ENCODE results near the gene RHEBL1.

RHEBL1 gene

GRCh38 chr12:49036029-49036428, 33.8 kb downstream of the RHEBL1 start:
- DNase-seq, result no peak

DNA sequence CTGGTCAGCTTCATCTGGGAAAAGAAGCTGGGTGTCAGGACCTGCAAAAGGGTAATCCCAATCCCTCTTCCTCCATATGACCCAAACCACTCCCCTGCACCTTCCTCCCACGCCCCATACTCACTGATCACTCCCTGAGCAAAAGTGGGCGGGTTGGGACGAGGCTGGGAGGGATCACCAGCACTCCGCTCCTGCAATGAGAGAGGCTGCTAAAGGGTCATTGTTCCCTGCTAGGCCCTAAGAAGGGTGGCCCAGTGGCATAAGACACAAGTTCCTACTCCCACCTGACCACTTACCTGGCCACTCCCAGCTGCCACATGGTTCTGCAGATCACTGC, 35.5 kb downstream of the RHEBL1 start:
- no peak for DNase-seq

DNA sequence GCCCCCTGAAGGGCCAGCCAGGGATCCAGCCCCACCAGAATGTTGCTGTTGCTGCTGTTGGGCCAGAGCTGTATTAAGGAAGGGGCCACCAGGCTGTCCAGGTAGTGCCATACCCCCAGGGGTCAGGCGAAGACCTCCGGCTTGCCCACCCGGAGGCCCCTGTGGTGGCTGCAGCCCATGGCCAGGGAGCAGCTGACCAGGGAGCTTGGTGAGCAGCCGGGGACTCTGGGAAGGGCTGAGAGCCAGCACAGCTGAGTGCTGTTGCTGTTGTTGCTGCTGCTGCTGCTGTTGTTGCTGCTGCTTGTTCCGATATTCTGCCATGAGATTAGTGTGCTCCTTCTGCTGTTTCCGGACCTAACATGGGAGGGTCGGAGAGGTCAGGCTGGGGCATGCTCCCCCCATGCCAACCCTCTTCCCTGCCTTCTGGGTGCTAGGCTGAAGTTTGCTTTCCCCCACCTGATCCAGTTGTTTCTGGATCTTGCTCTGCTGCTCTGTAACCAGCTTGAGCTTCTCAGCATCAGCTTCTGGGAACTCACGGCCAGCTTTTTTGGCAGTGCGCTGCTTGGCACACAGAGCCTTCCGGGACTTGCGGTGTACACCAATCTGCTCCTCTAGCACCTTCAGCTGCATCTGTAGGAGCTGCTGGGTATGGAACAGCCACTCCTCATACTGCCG, 36.0 kb downstream of the RHEBL1 start:
- no peak for DNase-seq

DNA sequence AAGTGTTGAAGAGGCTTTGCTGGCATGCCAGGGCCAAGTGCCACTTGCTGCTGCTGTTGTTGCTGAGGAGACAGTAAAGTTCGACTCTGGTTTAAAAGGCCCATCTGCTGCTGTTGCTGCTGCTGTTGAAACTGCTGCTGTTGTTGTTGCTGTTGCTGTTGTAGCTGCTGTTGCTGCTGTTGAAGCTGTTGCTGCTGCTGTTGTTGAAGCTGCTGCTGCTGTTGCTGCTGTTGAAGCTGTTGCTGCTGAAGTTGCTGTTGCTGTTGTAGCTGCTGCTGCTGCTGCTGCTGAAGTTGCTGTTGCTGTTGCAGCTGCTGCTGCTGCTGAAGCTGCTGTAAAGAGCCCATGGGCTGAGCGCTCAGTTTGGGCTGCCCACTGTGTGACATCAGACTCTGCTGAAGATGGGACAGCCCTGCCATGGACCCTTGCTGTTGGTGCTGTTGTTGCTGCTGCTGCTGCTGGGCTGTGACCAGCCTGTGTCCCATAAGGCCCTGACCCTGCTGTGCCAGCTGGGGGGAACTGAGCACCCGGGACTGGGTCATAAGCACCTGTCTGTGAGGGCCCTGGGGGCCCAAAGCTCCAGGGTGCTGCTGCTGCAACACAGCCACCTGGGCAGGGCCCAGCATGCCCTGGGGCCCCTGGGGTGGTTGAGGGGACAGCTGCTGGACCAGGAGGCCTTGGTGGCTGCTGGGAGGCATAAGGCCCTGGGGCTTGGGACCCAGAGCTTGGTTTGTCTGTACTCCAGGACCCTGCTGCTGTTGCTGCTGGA, 36.9 kb downstream of the RHEBL1 start:
- DNase-seq, result no peak

- no peak for DNase-seq
Observed at GRCh38 chr12:49032276-49032675, 37.5 kb downstream of the RHEBL1 start.

- no peak for DNase-seq
Observed at GRCh38 chr12:49031573-49032161, 38.1 kb downstream of the RHEBL1 start.

GRCh38 chr12:49030714-49031572, 38.8 kb downstream of the RHEBL1 start:
- no peak for DNase-seq

DNA sequence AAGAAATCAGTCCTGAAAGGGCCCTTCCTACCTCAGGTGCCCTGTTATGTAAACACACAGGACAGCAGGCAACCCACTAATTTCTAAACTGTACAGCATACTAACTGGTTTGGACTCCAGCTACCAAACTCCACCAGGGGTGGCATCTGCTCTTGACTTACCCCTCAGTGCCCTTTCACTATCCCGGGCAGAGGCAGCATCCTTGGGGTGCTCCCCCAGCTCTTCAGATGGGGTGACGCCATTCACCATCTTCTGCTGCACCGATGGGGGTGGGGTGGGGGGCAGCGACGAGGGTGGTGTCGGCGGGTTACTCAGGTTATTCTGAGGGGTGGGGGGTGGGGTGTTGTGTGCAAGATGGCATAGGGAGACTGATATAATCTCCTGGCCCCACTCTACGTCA, 39.7 kb downstream of the RHEBL1 start:
- DNase-seq, result no peak

GRCh38 chr12:49028666-49029275, 41.0 kb downstream of the RHEBL1 start:
- DNase-seq, result no peak

GRCh38 chr12:49027846-49028555, 41.8 kb downstream of the RHEBL1 start:
- no peak for DNase-seq

- DNase-seq, result no peak
Observed at GRCh38 chr12:49026678-49027480, 42.9 kb downstream of the RHEBL1 start.

GRCh38 chr12:49026101-49026500, 43.7 kb downstream of the RHEBL1 start:
- DNase-seq, result no peak

- DNase-seq, result no peak
Observed at GRCh38 chr12:49025463-49025862, 44.3 kb downstream of the RHEBL1 start.

DNA sequence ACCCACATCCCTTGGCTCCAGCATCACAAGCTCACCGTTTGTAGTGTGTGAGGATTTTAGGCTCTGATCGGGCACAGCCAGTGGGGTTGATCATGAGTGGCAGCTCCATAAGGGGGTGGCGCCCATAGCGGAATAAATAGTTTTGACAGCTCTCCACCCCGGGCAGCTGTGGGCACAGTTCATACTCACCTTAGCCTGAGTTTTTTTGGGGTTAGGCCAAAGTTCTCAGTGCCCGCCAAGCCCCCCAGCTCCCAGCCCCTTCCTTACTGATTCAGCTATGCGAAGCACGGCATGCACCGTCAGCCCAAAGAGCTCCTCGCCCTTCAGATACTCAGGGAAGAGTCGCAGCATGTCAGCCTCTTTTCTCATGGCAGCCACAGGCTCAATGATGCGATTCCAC, 45.2 kb downstream of the RHEBL1 start:
- no peak for DNase-seq

- DNase-seq, result no peak
Observed at GRCh38 chr12:49023812-49024211, 46.0 kb downstream of the RHEBL1 start.

GRCh38 chr12:49022558-49023178, 47.1 kb downstream of the RHEBL1 start:
- DNase-seq, result no peak

- DNase-seq, result no peak
Observed at GRCh38 chr12:49021292-49021915, 48.4 kb downstream of the RHEBL1 start.

GRCh38 chr12:49020441-49020840, 49.3 kb downstream of the RHEBL1 start:
- DNase-seq, result no peak

GRCh38 chr12:49019443-49020324, 50.1 kb downstream of the RHEBL1 start:
- peak; percentile 52 for DNase-seq

- no peak for DNase-seq
Observed at GRCh38 chr12:49019120-49019430, 50.7 kb downstream of the RHEBL1 start.

All from EL (cell line).